K562 (cell line): ENCODE data around the gene GALK2. TPM values are rescaled to one million over a fixed set of nuclear protein-coding genes. Genes with fewer than 3 reads are reported as not detected.

Source experiments
- C11orf30 ChIP-seq: fragments of 450-650 bp; IDR thresholded peaks from 2 replicates; pipeline ENCODE4 v1.6.1; 2016; ENCODE audit warnings: low read depth, mild to moderate bottlenecking
- ERF ChIP-seq: fragments of 450-650 bp; formaldehyde crosslinking; IDR thresholded peaks from 2 replicates; pipeline ENCODE4 v1.4.0; 2020; ENCODE audit warnings: mild to moderate bottlenecking, mixed read lengths
- HEY1 ChIP-seq: fragments of 250-450 bp; sonication (Bioruptor Pico); IDR thresholded peaks from 2 replicates; pipeline ENCODE4 v1.5.0; 2020; ENCODE audit warnings: mild to moderate bottlenecking, moderate library complexity, borderline replicate concordance
- HMG20A ChIP-seq: fragments of 450-650 bp; formaldehyde crosslinking; conservative IDR thresholded peaks from 2 replicates; pipeline ENCODE4 v1.4.0; 2020; ENCODE audit warnings: mild to moderate bottlenecking, mixed read lengths
- NFE2 ChIP-seq: IDR thresholded peaks from 2 replicates; pipeline ENCODE4 v1.6.1; 2014; ENCODE audit warnings: antibody characterized with exemption, low read depth
- SAP30 ChIP-seq: fragments of 200-600 bp; sonication (generic); IDR thresholded peaks from 2 replicates; pipeline ENCODE4 v1.6.1; 2012; ENCODE audit warnings: borderline replicate concordance, low read depth, mild to moderate bottlenecking, moderate library complexity, low read length, control low read depth, inconsistent platforms; ENCODE audit not compliant: insufficient read depth, poor library complexity, severe bottlenecking
- SLC30A9 ChIP-seq: fragments of 250-450 bp; sonication (Bioruptor Pico); IDR thresholded peaks from 2 replicates; pipeline ENCODE4 v1.8.0; 2022; ENCODE audit warnings: mild to moderate bottlenecking, moderate library complexity
- SMC3 ChIP-seq: conservative IDR thresholded peaks from 2 replicates; pipeline ENCODE4 v1.6.1; 2011; ENCODE audit warnings: low read depth, low read length, improper control_type of control experiment; ENCODE audit not compliant: insufficient read depth
- ZNF121 ChIP-seq: sonication (generic); formaldehyde crosslinking; conservative IDR thresholded peaks from 2 replicates; pipeline ENCODE4 v1.8.0; 2022; ENCODE audit warnings: missing genetic modification reagents
- ZNF134 ChIP-seq: fragments of 250-450 bp; sonication (Bioruptor Pico); conservative IDR thresholded peaks from 2 replicates; pipeline ENCODE4 v1.4.0; 2020
- ZNF311 ChIP-seq: fragments of 250-450 bp; sonication (Bioruptor Pico); IDR thresholded peaks from 2 replicates; pipeline ENCODE4 v1.4.0; 2020; ENCODE audit warnings: mild to moderate bottlenecking, moderate library complexity
- ZNF764 ChIP-seq: fragments of 250-450 bp; sonication (Bioruptor Pico); IDR thresholded peaks from 2 replicates; pipeline ENCODE4 v1.4.0; 2020; ENCODE audit warnings: low read depth, mild to moderate bottlenecking, moderate library complexity
- polyA plus RNA-seq, 8 experiments: library from polyadenylated mRNA; depleted of rRNA in 4 of 8; stranded (reverse) in 5 of 8; unstranded in 3 of 8; fragments of >200 nt; fragmentation: Nextera tagmentation in 2 of 8; fragmentation: Illumina TruSeq in 1 of 8; extraction: Ambion mirVana in 2 of 8; extraction: Trizol in 1 of 8; gene quantifications; 2 replicates each; pipeline versions ENCODE4 v1.2.1 to v1.2.3, GENCODE V29; 2011 to 2014; ENCODE audit warnings: inconsistent platforms in 1 of 8, missing spikeins in 1 of 8
- total RNA-seq, 7 experiments: library from RNA; depleted of rRNA in 6 of 7; stranded (reverse); fragments of >200 nt in 6 of 7; fragmentation: Illumina TruSeq in 2 of 7; extraction: Trizol in 2 of 7; gene quantifications; 2 replicates each; pipeline versions ENCODE4 v1.2.1 to v1.2.3, GENCODE V29; 2011 to 2021; ENCODE audit warnings: low replicate concordance in 1 of 7
- TF ChIP-seq, protein P1 (sequence below): sonication (generic); formaldehyde crosslinking; IDR thresholded peaks from 2 replicates; pipeline ENCODE4 v1.8.0; 2022; ENCODE audit warnings: mild to moderate bottlenecking, missing genetic modification reagents
- TF ChIP-seq, protein P2 (sequence below), 2 experiments: fragments of 250-450 bp in 1 of 2; fragments of 450-650 bp in 1 of 2; sonication (Bioruptor Pico) in 1 of 2; IDR thresholded peaks; 2 replicates each; pipeline versions ENCODE4 v1.6.1 to v1.8.0; 2016 to 2021; ENCODE audit warnings: mild to moderate bottlenecking in 2 of 2, moderate library complexity in 2 of 2, missing compliant biosample characterization in 1 of 2, missing genetic modification characterization in 1 of 2
- TF ChIP-seq, protein P3 (sequence below): sonication (generic); formaldehyde crosslinking; IDR thresholded peaks from 2 replicates; pipeline ENCODE4 v1.9.0; 2022; ENCODE audit warnings: mild to moderate bottlenecking, missing genetic modification reagents
- TF ChIP-seq, protein P4 (sequence below), 2 experiments: fragments of 450-650 bp; IDR thresholded peaks; 2 replicates each; pipeline ENCODE4 v1.6.1; 2018; ENCODE audit warnings: mild to moderate bottlenecking in 2 of 2, low read depth in 1 of 2; ENCODE audit not compliant: partially characterized antibody in 2 of 2
- TF ChIP-seq, protein P5 (sequence below): fragments of 250-450 bp; sonication (Bioruptor Pico); IDR thresholded peaks from 2 replicates; pipeline ENCODE4 v1.8.0; 2022; ENCODE audit warnings: inconsistent platforms

Gene GALK2
- total and polyA plus RNA-seq, 9 of the 15 experiments (the other 6 are each of a cell fraction or from before 2014, with no cell fraction given), result 32.8 to 82.0 (median 54.4) TPM

DNA sequence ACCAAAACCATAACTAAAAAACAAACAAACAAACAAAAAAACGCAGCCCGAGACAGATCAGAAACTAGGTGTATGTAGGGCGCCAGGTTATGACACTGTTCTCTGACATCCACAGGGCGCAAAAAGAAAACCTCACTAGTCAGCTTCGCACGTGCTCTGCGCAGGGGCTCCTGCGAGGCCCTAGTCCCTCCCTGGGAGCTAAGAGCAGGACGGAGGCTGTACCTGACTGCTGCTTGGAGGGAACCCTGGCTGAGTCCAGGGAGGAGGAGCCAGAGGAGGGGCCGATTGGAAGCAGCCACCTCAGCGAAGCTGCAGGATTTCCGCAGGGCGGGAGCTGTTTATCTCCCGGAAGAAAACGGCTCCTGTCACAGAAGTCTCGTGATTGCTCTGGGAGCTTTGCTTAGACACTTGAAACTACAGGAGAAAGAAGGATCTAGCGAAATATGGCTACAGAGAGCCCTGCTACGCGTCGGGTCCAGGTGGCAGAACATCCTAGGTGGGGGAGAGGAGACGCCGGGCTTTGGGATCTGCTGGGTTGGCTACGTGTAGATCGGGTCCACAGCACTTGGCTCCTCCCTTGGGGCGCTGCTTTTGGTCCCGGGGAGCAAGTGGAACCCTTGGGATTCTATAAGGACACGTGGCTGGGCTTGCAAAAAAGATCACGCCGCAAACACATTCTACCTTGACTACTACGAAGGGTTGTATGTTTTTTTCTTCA is at the start of gene GALK2 (continued):
- TF ChIP-seq, protein P1, sequence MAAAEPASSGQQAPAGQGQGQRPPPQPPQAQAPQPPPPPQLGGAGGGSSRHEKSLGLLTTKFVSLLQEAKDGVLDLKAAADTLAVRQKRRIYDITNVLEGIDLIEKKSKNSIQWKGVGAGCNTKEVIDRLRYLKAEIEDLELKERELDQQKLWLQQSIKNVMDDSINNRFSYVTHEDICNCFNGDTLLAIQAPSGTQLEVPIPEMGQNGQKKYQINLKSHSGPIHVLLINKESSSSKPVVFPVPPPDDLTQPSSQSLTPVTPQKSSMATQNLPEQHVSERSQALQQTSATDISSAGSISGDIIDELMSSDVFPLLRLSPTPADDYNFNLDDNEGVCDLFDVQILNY (CRISPR knock-in tag), result 0 out of 2 replicates have a peak, but pooled peaks have one; percentile 50
- TF ChIP-seq SLC30A9 (CRISPR knock-in tag) (no peak), ZNF311 (no peak), ZNF121 (CRISPR knock-in tag) (no peak), HMG20A (CRISPR knock-in tag) (no peak), SMC3 (no peak), NFE2 (no peak), C11orf30 (peak; percentile 83), ZNF134 (CRISPR knock-in tag) (no peak), SAP30 (peak; percentile 71), ERF (CRISPR knock-in tag) (no peak), ZNF764 (no peak), HEY1 (CRISPR knock-in tag) (no peak)
- TF ChIP-seq, protein P2, sequence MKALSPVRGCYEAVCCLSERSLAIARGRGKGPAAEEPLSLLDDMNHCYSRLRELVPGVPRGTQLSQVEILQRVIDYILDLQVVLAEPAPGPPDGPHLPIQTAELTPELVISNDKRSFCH (CRISPR knock-in tag; IDR thresholded peaks at IDR 0.05), result no peak
- TF ChIP-seq, protein P2 (tag; IDR thresholded peaks at IDR 0.05), result 0 out of 2 replicates have a peak, but pooled peaks have one; percentile 47
- TF ChIP-seq, protein P3, sequence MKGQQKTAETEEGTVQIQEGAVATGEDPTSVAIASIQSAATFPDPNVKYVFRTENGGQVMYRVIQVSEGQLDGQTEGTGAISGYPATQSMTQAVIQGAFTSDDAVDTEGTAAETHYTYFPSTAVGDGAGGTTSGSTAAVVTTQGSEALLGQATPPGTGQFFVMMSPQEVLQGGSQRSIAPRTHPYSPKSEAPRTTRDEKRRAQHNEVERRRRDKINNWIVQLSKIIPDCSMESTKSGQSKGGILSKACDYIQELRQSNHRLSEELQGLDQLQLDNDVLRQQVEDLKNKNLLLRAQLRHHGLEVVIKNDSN (CRISPR knock-in tag), result peak; percentile 72
- TF ChIP-seq, protein P4, sequence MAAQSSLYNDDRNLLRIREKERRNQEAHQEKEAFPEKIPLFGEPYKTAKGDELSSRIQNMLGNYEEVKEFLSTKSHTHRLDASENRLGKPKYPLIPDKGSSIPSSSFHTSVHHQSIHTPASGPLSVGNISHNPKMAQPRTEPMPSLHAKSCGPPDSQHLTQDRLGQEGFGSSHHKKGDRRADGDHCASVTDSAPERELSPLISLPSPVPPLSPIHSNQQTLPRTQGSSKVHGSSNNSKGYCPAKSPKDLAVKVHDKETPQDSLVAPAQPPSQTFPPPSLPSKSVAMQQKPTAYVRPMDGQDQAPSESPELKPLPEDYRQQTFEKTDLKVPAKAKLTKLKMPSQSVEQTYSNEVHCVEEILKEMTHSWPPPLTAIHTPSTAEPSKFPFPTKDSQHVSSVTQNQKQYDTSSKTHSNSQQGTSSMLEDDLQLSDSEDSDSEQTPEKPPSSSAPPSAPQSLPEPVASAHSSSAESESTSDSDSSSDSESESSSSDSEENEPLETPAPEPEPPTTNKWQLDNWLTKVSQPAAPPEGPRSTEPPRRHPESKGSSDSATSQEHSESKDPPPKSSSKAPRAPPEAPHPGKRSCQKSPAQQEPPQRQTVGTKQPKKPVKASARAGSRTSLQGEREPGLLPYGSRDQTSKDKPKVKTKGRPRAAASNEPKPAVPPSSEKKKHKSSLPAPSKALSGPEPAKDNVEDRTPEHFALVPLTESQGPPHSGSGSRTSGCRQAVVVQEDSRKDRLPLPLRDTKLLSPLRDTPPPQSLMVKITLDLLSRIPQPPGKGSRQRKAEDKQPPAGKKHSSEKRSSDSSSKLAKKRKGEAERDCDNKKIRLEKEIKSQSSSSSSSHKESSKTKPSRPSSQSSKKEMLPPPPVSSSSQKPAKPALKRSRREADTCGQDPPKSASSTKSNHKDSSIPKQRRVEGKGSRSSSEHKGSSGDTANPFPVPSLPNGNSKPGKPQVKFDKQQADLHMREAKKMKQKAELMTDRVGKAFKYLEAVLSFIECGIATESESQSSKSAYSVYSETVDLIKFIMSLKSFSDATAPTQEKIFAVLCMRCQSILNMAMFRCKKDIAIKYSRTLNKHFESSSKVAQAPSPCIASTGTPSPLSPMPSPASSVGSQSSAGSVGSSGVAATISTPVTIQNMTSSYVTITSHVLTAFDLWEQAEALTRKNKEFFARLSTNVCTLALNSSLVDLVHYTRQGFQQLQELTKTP (IDR thresholded peaks at IDR 0.05; ENCODE audit: low read depth in 1 of 2, partially characterized antibody in 2 of 2), result peak; percentile 6 to 68
- TF ChIP-seq, protein P5, sequence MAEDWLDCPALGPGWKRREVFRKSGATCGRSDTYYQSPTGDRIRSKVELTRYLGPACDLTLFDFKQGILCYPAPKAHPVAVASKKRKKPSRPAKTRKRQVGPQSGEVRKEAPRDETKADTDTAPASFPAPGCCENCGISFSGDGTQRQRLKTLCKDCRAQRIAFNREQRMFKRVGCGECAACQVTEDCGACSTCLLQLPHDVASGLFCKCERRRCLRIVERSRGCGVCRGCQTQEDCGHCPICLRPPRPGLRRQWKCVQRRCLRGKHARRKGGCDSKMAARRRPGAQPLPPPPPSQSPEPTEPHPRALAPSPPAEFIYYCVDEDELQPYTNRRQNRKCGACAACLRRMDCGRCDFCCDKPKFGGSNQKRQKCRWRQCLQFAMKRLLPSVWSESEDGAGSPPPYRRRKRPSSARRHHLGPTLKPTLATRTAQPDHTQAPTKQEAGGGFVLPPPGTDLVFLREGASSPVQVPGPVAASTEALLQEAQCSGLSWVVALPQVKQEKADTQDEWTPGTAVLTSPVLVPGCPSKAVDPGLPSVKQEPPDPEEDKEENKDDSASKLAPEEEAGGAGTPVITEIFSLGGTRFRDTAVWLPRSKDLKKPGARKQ, result no peak
